ENCODE measurements around the gene MRPL10.
"Not testable (repeated sequence)": the region's sequence is repeated elsewhere in the genome, so short reads cannot be mapped to it uniquely, and the experiment has no call there.

MRPL10 gene

DNA sequence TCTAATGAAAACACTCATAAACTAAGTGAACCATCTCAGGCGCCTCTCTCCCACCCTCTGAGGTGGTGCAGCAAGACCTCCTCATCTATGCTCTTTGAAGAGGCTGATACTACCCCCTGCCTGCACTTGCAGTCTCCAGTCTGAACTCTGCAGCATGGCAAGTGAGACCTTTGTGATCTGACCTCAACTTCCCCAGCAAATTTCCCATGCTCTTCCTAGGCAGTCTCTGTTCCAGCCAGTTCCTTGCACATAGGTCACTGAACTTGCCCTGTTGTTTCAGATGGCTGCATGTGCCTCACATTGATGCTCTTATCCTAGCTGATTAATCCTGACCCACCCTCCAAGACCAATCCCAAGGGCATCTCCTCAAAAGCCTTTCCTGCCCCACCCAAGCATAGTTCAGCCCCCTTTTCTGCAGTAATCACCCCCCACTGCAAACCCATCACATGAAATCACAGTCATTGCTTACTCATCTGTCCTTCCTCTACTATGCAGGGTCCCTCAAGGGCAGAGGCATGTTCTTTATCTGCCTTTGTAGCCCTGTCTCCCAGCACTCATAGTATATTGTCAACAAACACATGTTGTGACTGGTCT lies 56.3 kb downstream of the MRPL10 start:
- ATAC-seq: no peak
- no peak for TF ChIP-seq ZNF70 (CRISPR knock-in tag; IDR thresholded peaks at IDR 0.05)
- no peak for TF ChIP-seq ZNF565 (CRISPR knock-in tag; conservative IDR thresholded peaks at IDR 0.05; ENCODE audit: low read depth)
- no peak for TF ChIP-seq PPARA (CRISPR knock-in tag; IDR thresholded peaks at IDR 0.05; ENCODE audit: borderline replicate concordance)
- no peak for TF ChIP-seq TCF4 (CRISPR knock-in tag; IDR thresholded peaks at IDR 0.05; ENCODE audit: borderline replicate concordance)
- TF ChIP-seq ZFP30 (CRISPR knock-in tag; IDR thresholded peaks at IDR 0.05): no peak

DNA sequence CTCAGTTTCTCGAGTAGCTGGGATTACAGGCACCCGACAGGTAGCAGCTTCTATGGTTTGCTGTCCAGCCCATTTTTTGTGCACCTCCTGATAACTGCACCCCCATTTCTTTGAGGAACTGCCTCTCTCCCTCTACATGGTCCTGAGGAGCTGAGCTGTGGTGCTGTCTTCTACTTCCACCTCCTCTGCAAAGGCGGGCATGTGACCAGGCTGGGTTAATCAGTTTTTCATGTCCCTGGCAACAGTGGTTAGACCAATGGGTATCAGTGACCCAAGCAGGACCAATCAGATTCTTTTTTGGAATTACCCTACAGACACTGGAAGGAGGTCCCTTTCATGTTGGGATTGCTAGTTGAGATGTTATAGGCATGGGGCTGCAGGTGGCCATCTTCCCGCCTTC lies 57.0 kb downstream of the MRPL10 start:
- TF ChIP-seq BACH2 (CRISPR knock-in tag; IDR thresholded peaks at IDR 0.05; ENCODE audit: borderline replicate concordance) (no peak), OSR1 (CRISPR knock-in tag; IDR thresholded peaks at IDR 0.05) (no peak), SNAI2 (CRISPR knock-in tag; IDR thresholded peaks at IDR 0.05) (no peak), PPARA (CRISPR knock-in tag; IDR thresholded peaks at IDR 0.05; ENCODE audit: borderline replicate concordance) (no peak), CSDC2 (CRISPR knock-in tag; IDR thresholded peaks at IDR 0.05) (no peak), ESRRG (CRISPR knock-in tag; IDR thresholded peaks at IDR 0.05) (no peak), GLIS3 (CRISPR knock-in tag; IDR thresholded peaks at IDR 0.05) (no peak), ARNTL (CRISPR knock-in tag; IDR thresholded peaks at IDR 0.05; ENCODE audit: borderline replicate concordance, low read depth) (no peak), ZC3H10 (CRISPR knock-in tag; IDR thresholded peaks at IDR 0.05) (no peak), TCF4 (CRISPR knock-in tag; IDR thresholded peaks at IDR 0.05; ENCODE audit: borderline replicate concordance) (no peak), RARB (CRISPR knock-in tag; IDR thresholded peaks at IDR 0.05) (no peak), ZFP30 (CRISPR knock-in tag; IDR thresholded peaks at IDR 0.05) (no peak), ZNF8 (CRISPR knock-in tag; IDR thresholded peaks at IDR 0.05) (no peak), TOX (CRISPR knock-in tag; IDR thresholded peaks at IDR 0.05; ENCODE audit: borderline replicate concordance) (no peak), ZNF565 (CRISPR knock-in tag; conservative IDR thresholded peaks at IDR 0.05; ENCODE audit: low read depth) (no peak)
- TF ChIP-seq, protein P1, sequence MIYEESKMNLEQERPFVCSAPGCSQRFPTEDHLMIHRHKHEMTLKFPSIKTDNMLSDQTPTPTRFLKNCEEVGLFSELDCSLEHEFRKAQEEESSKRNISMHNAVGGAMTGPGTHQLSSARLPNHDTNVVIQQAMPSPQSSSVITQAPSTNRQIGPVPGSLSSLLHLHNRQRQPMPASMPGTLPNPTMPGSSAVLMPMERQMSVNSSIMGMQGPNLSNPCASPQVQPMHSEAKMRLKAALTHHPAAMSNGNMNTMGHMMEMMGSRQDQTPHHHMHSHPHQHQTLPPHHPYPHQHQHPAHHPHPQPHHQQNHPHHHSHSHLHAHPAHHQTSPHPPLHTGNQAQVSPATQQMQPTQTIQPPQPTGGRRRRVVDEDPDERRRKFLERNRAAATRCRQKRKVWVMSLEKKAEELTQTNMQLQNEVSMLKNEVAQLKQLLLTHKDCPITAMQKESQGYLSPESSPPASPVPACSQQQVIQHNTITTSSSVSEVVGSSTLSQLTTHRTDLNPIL (CRISPR knock-in tag; IDR thresholded peaks at IDR 0.05; ENCODE audit: low read depth): no peak
- TF ChIP-seq, protein P2, sequence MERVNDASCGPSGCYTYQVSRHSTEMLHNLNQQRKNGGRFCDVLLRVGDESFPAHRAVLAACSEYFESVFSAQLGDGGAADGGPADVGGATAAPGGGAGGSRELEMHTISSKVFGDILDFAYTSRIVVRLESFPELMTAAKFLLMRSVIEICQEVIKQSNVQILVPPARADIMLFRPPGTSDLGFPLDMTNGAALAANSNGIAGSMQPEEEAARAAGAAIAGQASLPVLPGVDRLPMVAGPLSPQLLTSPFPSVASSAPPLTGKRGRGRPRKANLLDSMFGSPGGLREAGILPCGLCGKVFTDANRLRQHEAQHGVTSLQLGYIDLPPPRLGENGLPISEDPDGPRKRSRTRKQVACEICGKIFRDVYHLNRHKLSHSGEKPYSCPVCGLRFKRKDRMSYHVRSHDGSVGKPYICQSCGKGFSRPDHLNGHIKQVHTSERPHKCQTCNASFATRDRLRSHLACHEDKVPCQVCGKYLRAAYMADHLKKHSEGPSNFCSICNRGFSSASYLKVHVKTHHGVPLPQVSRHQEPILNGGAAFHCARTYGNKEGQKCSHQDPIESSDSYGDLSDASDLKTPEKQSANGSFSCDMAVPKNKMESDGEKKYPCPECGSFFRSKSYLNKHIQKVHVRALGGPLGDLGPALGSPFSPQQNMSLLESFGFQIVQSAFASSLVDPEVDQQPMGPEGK (CRISPR knock-in tag; IDR thresholded peaks at IDR 0.05; ENCODE audit: borderline replicate concordance): no peak
- TF ChIP-seq, protein P3, sequence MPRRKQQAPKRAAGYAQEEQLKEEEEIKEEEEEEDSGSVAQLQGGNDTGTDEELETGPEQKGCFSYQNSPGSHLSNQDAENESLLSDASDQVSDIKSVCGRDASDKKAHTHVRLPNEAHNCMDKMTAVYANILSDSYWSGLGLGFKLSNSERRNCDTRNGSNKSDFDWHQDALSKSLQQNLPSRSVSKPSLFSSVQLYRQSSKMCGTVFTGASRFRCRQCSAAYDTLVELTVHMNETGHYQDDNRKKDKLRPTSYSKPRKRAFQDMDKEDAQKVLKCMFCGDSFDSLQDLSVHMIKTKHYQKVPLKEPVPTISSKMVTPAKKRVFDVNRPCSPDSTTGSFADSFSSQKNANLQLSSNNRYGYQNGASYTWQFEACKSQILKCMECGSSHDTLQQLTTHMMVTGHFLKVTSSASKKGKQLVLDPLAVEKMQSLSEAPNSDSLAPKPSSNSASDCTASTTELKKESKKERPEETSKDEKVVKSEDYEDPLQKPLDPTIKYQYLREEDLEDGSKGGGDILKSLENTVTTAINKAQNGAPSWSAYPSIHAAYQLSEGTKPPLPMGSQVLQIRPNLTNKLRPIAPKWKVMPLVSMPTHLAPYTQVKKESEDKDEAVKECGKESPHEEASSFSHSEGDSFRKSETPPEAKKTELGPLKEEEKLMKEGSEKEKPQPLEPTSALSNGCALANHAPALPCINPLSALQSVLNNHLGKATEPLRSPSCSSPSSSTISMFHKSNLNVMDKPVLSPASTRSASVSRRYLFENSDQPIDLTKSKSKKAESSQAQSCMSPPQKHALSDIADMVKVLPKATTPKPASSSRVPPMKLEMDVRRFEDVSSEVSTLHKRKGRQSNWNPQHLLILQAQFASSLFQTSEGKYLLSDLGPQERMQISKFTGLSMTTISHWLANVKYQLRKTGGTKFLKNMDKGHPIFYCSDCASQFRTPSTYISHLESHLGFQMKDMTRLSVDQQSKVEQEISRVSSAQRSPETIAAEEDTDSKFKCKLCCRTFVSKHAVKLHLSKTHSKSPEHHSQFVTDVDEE (CRISPR knock-in tag; IDR thresholded peaks at IDR 0.05): no peak
- TF ChIP-seq, protein P4, sequence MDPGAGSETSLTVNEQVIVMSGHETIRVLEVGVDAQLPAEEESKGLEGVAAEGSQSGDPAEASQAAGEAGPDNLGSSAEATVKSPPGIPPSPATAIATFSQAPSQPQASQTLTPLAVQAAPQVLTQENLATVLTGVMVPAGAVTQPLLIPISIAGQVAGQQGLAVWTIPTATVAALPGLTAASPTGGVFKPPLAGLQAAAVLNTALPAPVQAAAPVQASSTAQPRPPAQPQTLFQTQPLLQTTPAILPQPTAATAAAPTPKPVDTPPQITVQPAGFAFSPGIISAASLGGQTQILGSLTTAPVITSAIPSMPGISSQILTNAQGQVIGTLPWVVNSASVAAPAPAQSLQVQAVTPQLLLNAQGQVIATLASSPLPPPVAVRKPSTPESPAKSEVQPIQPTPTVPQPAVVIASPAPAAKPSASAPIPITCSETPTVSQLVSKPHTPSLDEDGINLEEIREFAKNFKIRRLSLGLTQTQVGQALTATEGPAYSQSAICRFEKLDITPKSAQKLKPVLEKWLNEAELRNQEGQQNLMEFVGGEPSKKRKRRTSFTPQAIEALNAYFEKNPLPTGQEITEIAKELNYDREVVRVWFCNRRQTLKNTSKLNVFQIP (CRISPR knock-in tag; IDR thresholded peaks at IDR 0.05; ENCODE audit: borderline replicate concordance, low read depth): no peak
- no peak for ATAC-seq

DNA sequence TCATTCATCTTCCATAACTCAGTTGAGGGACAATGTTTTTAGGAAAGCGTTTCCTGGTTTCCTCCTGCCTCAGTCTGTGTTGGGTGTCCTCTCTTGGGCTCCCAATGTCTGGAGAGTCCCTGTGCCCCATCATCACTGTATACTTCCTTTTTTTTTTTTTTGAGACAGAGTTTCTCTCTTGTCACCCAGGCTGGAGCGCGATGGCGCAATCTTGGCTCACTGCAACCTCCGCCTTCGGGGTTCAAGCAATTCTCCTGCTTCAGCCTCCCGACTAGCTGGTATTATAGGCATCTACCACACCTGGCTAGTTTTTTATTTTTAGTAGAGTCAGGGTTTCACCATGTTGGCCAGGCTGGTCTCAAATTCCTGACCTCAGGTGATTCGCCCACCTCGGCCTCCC lies 57.7 kb downstream of the MRPL10 start:
- not testable (repeated sequence) for ATAC-seq
